Measurements from ENCODE around the gene MON1A.
A peak's percentile ranks its signal among the peaks of the same experiment; 100 is the strongest.

MON1A gene

GRCh38 chr3:49871531-49872153 lies 58.0 kb downstream of the MON1A start:
- CTCF ChIA-PET: interaction anchor here (1.3 kb wide), 1 partner anchor 28 kb away, joined by 3 read pairs; no protein-coding TSS in a partner anchor
- DNase-seq (ENCODE audit: extremely low spot score): no peak
- POLR2A ChIA-PET: interaction anchor here (0.9 kb wide), 1 partner anchor 11 kb away, joined by 3 read pairs; no protein-coding TSS in a partner anchor
- TF ChIP-seq L3MBTL2 (conservative IDR thresholded peaks at IDR 0.05): no peak
- TF ChIP-seq PKNOX1 (IDR thresholded peaks at IDR 0.05): no peak
- no peak for TF ChIP-seq SP1 (IDR thresholded peaks at IDR 0.05)
- no peak for TF ChIP-seq NFRKB (IDR thresholded peaks at IDR 0.05)
- TF ChIP-seq SUZ12 (IDR thresholded peaks at IDR 0.05): no peak
- TF ChIP-seq ZNF384 (IDR thresholded peaks at IDR 0.05): no peak
- TF ChIP-seq BHLHE40 (IDR thresholded peaks at IDR 0.05; ENCODE audit: borderline replicate concordance): no peak
- TF ChIP-seq HDGF (IDR thresholded peaks at IDR 0.05; ENCODE audit: borderline replicate concordance): no peak
- TF ChIP-seq TARDBP (IDR thresholded peaks at IDR 0.05): no peak
- TF ChIP-seq ELF4 (IDR thresholded peaks at IDR 0.05): no peak
- TF ChIP-seq FOXA1 (IDR thresholded peaks at IDR 0.05): no peak
- TF ChIP-seq LEF1 (IDR thresholded peaks at IDR 0.05; ENCODE audit: borderline replicate concordance): no peak
- no peak for TF ChIP-seq ARNT (IDR thresholded peaks at IDR 0.05)
- no peak for TF ChIP-seq FOXK2 (IDR thresholded peaks at IDR 0.05)
- TF ChIP-seq FOXM1 (IDR thresholded peaks at IDR 0.05; ENCODE audit: borderline replicate concordance): no peak
- TF ChIP-seq CTBP1 (IDR thresholded peaks at IDR 0.05; ENCODE audit: borderline replicate concordance): no peak

- POLR2A ChIA-PET: interaction anchor here (1.1 to 7.3 kb wide), 4 partner anchors 12 to 60 kb away, joined by 3 to 41 read pairs (median 5); partner anchors contain the start of genes MON1A and TRAIP
- CTCF ChIA-PET: interaction anchor here (1.0 kb wide), 1 partner anchor 28 kb away, joined by 3 read pairs; no protein-coding TSS in a partner anchor
- DNase-seq (ENCODE audit: extremely low spot score): peak; percentile 86
- TF ChIP-seq ARNT (IDR thresholded peaks at IDR 0.05) (no peak), L3MBTL2 (conservative IDR thresholded peaks at IDR 0.05) (peak; percentile 93)
Observed at GRCh38 chr3:49869525-49870126, 60.0 kb downstream of the MON1A start, which contains the start of gene CAMKV. TSS of gene CAMKV (minus strand) at chr3:49869906. CDS start at chr3:49862388, 7,518 bp downstream.

- ChIA-PET CTCF (interaction anchor here (1.0 to 1.3 kb wide), 2 partner anchors 27 to 30 kb away, joined by 3 read pairs; no protein-coding TSS in a partner anchor), POLR2A (interaction anchor here (1.1 to 7.3 kb wide), 3 partner anchors 12 to 61 kb away, joined by 3 to 41 read pairs (median 6); partner anchors contain the start of genes MON1A and TRAIP)
- TF ChIP-seq FOXA1 (IDR thresholded peaks at IDR 0.05) (no peak), BHLHE40 (IDR thresholded peaks at IDR 0.05; ENCODE audit: borderline replicate concordance) (no peak), FOXM1 (IDR thresholded peaks at IDR 0.05; ENCODE audit: borderline replicate concordance) (no peak)
- DNase-seq (ENCODE audit: extremely low spot score): peak; percentile 36
Observed at GRCh38 chr3:49868862-49869466, 60.6 kb downstream of the MON1A start.

- ChIA-PET POLR2A (interaction anchor here (0.8 to 7.3 kb wide), 3 partner anchors 11 to 72 kb away, joined by 5 to 41 read pairs (median 6); partner anchors contain the start of genes MON1A, RBM6 and TRAIP), CTCF (interaction anchor here (1.3 kb wide), 1 partner anchor 31 kb away, joined by 3 read pairs; no protein-coding TSS in a partner anchor)
- no peak for DNase-seq (ENCODE audit: extremely low spot score)
- no peak for TF ChIP-seq ELF4 (IDR thresholded peaks at IDR 0.05)
- TF ChIP-seq ZNF384 (IDR thresholded peaks at IDR 0.05): no peak
- no peak for TF ChIP-seq SP1 (IDR thresholded peaks at IDR 0.05)
- no peak for TF ChIP-seq FOXA1 (IDR thresholded peaks at IDR 0.05)
- TF ChIP-seq LEF1 (IDR thresholded peaks at IDR 0.05; ENCODE audit: borderline replicate concordance): no peak
- TF ChIP-seq PKNOX1 (IDR thresholded peaks at IDR 0.05): no peak
- no peak for TF ChIP-seq FOXK2 (IDR thresholded peaks at IDR 0.05)
- no peak for TF ChIP-seq CTBP1 (IDR thresholded peaks at IDR 0.05; ENCODE audit: borderline replicate concordance)
- no peak for TF ChIP-seq BHLHE40 (IDR thresholded peaks at IDR 0.05; ENCODE audit: borderline replicate concordance)
Observed at GRCh38 chr3:49867871-49868321, 61.7 kb downstream of the MON1A start.

- ChIA-PET CTCF (interaction anchor here (1.3 to 1.5 kb wide), 2 partner anchors 26 to 32 kb away, joined by 3 read pairs; no protein-coding TSS in a partner anchor), POLR2A (interaction anchor here (0.8 to 7.3 kb wide), 2 partner anchors 10 to 73 kb away, joined by 5 to 41 read pairs; partner anchors contain the start of genes RBM6 and TRAIP)
- DNase-seq (ENCODE audit: extremely low spot score): no peak
- no peak for TF ChIP-seq NFRKB (IDR thresholded peaks at IDR 0.05)
- TF ChIP-seq CTBP1 (IDR thresholded peaks at IDR 0.05; ENCODE audit: borderline replicate concordance): no peak
- TF ChIP-seq SUZ12 (IDR thresholded peaks at IDR 0.05): no peak
- TF ChIP-seq TARDBP (IDR thresholded peaks at IDR 0.05): no peak
- no peak for TF ChIP-seq LEF1 (IDR thresholded peaks at IDR 0.05; ENCODE audit: borderline replicate concordance)
- no peak for TF ChIP-seq FOXK2 (IDR thresholded peaks at IDR 0.05)
Observed at GRCh38 chr3:49867400-49867799, 62.2 kb downstream of the MON1A start.

- ChIA-PET POLR2A (interaction anchor here (3.0 to 7.3 kb wide), 2 partner anchors 8 to 64 kb away, joined by 11 to 41 read pairs; partner anchors contain the start of genes MON1A and TRAIP), CTCF (no interaction called here)
- TF ChIP-seq SP1 (IDR thresholded peaks at IDR 0.05) (no peak), ELF4 (IDR thresholded peaks at IDR 0.05) (no peak), FOXA1 (IDR thresholded peaks at IDR 0.05) (no peak), BHLHE40 (IDR thresholded peaks at IDR 0.05; ENCODE audit: borderline replicate concordance) (no peak)
- DNase-seq (ENCODE audit: extremely low spot score): no peak
Observed at GRCh38 chr3:49865198-49865784, 64.3 kb downstream of the MON1A start.

Data from HEK293T (cell line).